ENCODE results near the gene CNN1. TPM values are rescaled to one million over a fixed set of nuclear protein-coding genes. Genes with fewer than 3 reads are reported as not detected.
A peak's percentile ranks its signal among the peaks of the same experiment; 100 is the strongest.
"Not testable (repeated sequence)": the region's sequence is repeated elsewhere in the genome, so short reads cannot be mapped to it uniquely, and the experiment has no call there.

The CNN1 gene
- total RNA-seq, 1 donor from 2014 or later: 35.7 TPM

GRCh38 chr19:11587975-11588631 is 49.5 kb downstream of the CNN1 start:
- intact Hi-C loops (cut with DNase I): no loop called here
- ATAC-seq (peak; percentile 51), DNase-seq (ENCODE audit: low spot score) (no peak)

- DNase-seq (ENCODE audit: low spot score) (no peak), ATAC-seq (no peak)
- intact Hi-C loops (cut with DNase I): no loop called here
Measured at GRCh38 chr19:11594084-11594483, 55.4 kb downstream of the CNN1 start.

GRCh38 chr19:11596156-11596555 is 57.5 kb downstream of the CNN1 start:
- ATAC-seq (no peak), DNase-seq (ENCODE audit: low spot score) (no peak)
- intact Hi-C loops (cut with DNase I): no loop called here

- DNase-seq (ENCODE audit: low spot score): peak; percentile 99
- intact Hi-C loops (cut with DNase I): no loop called here
- peak; percentile 100 for ATAC-seq
Measured at GRCh38 chr19:11597202-11598102, 58.8 kb downstream of the CNN1 start, which contains the start of gene ZNF627. Gene ZNF627, plus strand, starts transcription at chr19:11597483. Its CDS starts 145 bp downstream, at chr19:11597628.

- ATAC-seq (no peak), DNase-seq (ENCODE audit: low spot score) (no peak)
- intact Hi-C loops (cut with DNase I): no loop called here
Measured at GRCh38 chr19:11598103-11598483, 59.4 kb downstream of the CNN1 start.

- DNase-seq (ENCODE audit: low spot score) (no peak), ATAC-seq (no peak)
- intact Hi-C loops (cut with DNase I): no loop called here
Measured at GRCh38 chr19:11598746-11599145, 60.1 kb downstream of the CNN1 start.

- DNase-seq (ENCODE audit: low spot score); ATAC-seq; intact Hi-C loops (cut with DNase I): not testable (repeated sequence)
Measured at GRCh38 chr19:11599704-11600103, 61.1 kb downstream of the CNN1 start.

Small RNAs within 50 kb of the gene (microRNA-seq; reads per million reads assigned to microRNA genes)
- not detected for gene MIR7974

Other genes starting within 250 kb of the CNN1 start
- gene TSPAN16, start 242.7 kb upstream of the CNN1 start, total RNA-seq: not detected
- gene RAB3D, start 199.2 kb upstream of the CNN1 start, total RNA-seq: 25.1 TPM
- 58.0 TPM for gene TMEM205, start 192.6 kb upstream of the CNN1 start, total RNA-seq
- 42.7 TPM for gene CCDC159, start 192.3 kb upstream of the CNN1 start, total RNA-seq
- gene PLPPR2, start 183.4 kb upstream of the CNN1 start, total RNA-seq: 27.5 TPM
- gene SWSAP1, start 164.2 kb upstream of the CNN1 start, total RNA-seq: 1.3 TPM
- gene EPOR, start 154.5 kb upstream of the CNN1 start, total RNA-seq: 5.2 TPM
- 14.4 TPM for gene RGL3, start 119.5 kb upstream of the CNN1 start, total RNA-seq
- 0.31 TPM for gene ODAD3, start 103.7 kb upstream of the CNN1 start, total RNA-seq
- gene PRKCSH, start 103.2 kb upstream of the CNN1 start, total RNA-seq: 190 TPM
- 0.45 TPM for gene ELAVL3, start 57.8 kb upstream of the CNN1 start, total RNA-seq
- 9.4 TPM for gene ZNF653, start 33.0 kb upstream of the CNN1 start, total RNA-seq
- 25.8 TPM for gene ECSIT, start 9.7 kb upstream of the CNN1 start, total RNA-seq
- 33.7 TPM for gene ELOF1, start 20.4 kb downstream of the CNN1 start, total RNA-seq
- 19.7 TPM for gene ACP5, start 38.8 kb downstream of the CNN1 start, total RNA-seq
- gene ZNF627, start 58.6 kb downstream of the CNN1 start, total RNA-seq: 13.6 TPM
- gene ZNF823, start 200.1 kb downstream of the CNN1 start, total RNA-seq: 9.8 TPM
- gene ZNF441, start 228.1 kb downstream of the CNN1 start, total RNA-seq: 13.3 TPM